ES-I3 (cell line): ENCODE measurements around the gene PNCK.
"Not testable (repeated sequence)": the region's sequence is repeated elsewhere in the genome, so short reads cannot be mapped to it uniquely, and the experiment has no call there.

Experiments used
- H3K36me3 ChIP-seq: 2 replicates; pipeline ENCODE4 v1.6.1; 2013; ENCODE audit warnings: mild to moderate bottlenecking, low read length, control low read depth, moderate library complexity; ENCODE audit not compliant: insufficient read depth
- H3K4me1 ChIP-seq: 2 replicates; pipeline ENCODE4 v1.6.1; 2013; ENCODE audit warnings: mild to moderate bottlenecking, control low read depth, low read length; ENCODE audit not compliant: insufficient read depth
- H3K9ac ChIP-seq: 2 replicates; pipeline ENCODE4 v1.6.1; 2013; ENCODE audit warnings: low read depth, mild to moderate bottlenecking, low read length, moderate library complexity
- H3K9me3 ChIP-seq: 2 replicates; pipeline ENCODE4 v1.6.1; 2013; ENCODE audit warnings: mild to moderate bottlenecking, low read length, moderate library complexity; ENCODE audit not compliant: control insufficient read depth, insufficient read depth

The PNCK gene

GRCh38 chrX:153703036-153703370, 29.4 kb upstream of the PNCK start:
- no peaks in the 10 kb centered on the region for H3K9me3 ChIP-seq
- peaks cover 2% of the 10 kb centered on the region; the same call in 1 of the 2 replicates for H3K4me1 ChIP-seq
- no peak overlapping the region for H3K9ac ChIP-seq
- H3K36me3 ChIP-seq = peaks cover 3% of the 10 kb centered on the region; the same call in 1 of the 2 replicates

- H3K36me3 ChIP-seq = peaks cover 3% of the 10 kb centered on the region; the same call in 1 of the 2 replicates
- H3K4me1 ChIP-seq = no peaks in the 10 kb centered on the region
- no peak overlapping the region for H3K9ac ChIP-seq
- H3K9me3 ChIP-seq = no peaks in the 10 kb centered on the region
Measured at GRCh38 chrX:153702336-153703035, 28.9 kb upstream of the PNCK start.

- H3K9me3 ChIP-seq = no peaks in the 10 kb centered on the region
- H3K36me3 ChIP-seq = peaks cover 3% of the 10 kb centered on the region; the same call in 1 of the 2 replicates
- H3K4me1 ChIP-seq = no peaks in the 10 kb centered on the region
- H3K9ac ChIP-seq = no peak overlapping the region
Measured at GRCh38 chrX:153701706-153702105, 28.1 kb upstream of the PNCK start.

- no peak overlapping the region for H3K9ac ChIP-seq
- no peaks in the 10 kb centered on the region for H3K4me1 ChIP-seq
- no peaks in the 10 kb centered on the region for H3K9me3 ChIP-seq
- peaks cover 3% of the 10 kb centered on the region; the same call in 1 of the 2 replicates for H3K36me3 ChIP-seq
Measured at GRCh38 chrX:153700967-153701366, 27.4 kb upstream of the PNCK start.

- no peaks in the 10 kb centered on the region for H3K9me3 ChIP-seq
- peaks cover 3% of the 10 kb centered on the region; the same call in 1 of the 2 replicates for H3K36me3 ChIP-seq
- no peaks in the 10 kb centered on the region for H3K4me1 ChIP-seq
- H3K9ac ChIP-seq = no peak overlapping the region
Measured at GRCh38 chrX:153700376-153700945, 26.8 kb upstream of the PNCK start.

GRCh38 chrX:153699784-153700371, 26.3 kb upstream of the PNCK start:
- not testable (repeated sequence) for H3K36me3 ChIP-seq, H3K4me1 ChIP-seq, H3K9ac ChIP-seq, H3K9me3 ChIP-seq

GRCh38 chrX:153699210-153699783, 25.7 kb upstream of the PNCK start:
- H3K36me3 ChIP-seq, H3K4me1 ChIP-seq, H3K9ac ChIP-seq, H3K9me3 ChIP-seq: not testable (repeated sequence)

GRCh38 chrX:153697924-153698865, 24.6 kb upstream of the PNCK start:
- Histone ChIP-seq H3K9me3 (no peaks in the 10 kb centered on the region), H3K9ac (no peak overlapping the region), H3K4me1 (no peaks in the 10 kb centered on the region), H3K36me3 (no peaks in the 10 kb centered on the region; the same call in 1 of the 2 replicates)

GRCh38 chrX:153696986-153697722, 23.5 kb upstream of the PNCK start:
- not testable (repeated sequence) for H3K9ac ChIP-seq, H3K36me3 ChIP-seq, H3K9me3 ChIP-seq, H3K4me1 ChIP-seq

GRCh38 chrX:153696538-153696937, 22.9 kb upstream of the PNCK start:
- H3K4me1 ChIP-seq, H3K9me3 ChIP-seq, H3K9ac ChIP-seq, H3K36me3 ChIP-seq: not testable (repeated sequence)

GRCh38 chrX:153696100-153696499, 22.5 kb upstream of the PNCK start:
- H3K36me3 ChIP-seq = no peaks in the 10 kb centered on the region; the same call in 1 of the 2 replicates
- no peaks in the 10 kb centered on the region for H3K4me1 ChIP-seq
- H3K9me3 ChIP-seq = no peaks in the 10 kb centered on the region
- no peak overlapping the region for H3K9ac ChIP-seq

GRCh38 chrX:153694687-153695270, 21.2 kb upstream of the PNCK start:
- Histone ChIP-seq H3K9ac (no peak overlapping the region), H3K4me1 (peaks cover 3% of the 10 kb centered on the region; the same call in 1 of the 2 replicates), H3K9me3 (no peaks in the 10 kb centered on the region), H3K36me3 (no peaks in the 10 kb centered on the region; the same call in 1 of the 2 replicates)

GRCh38 chrX:153694256-153694655, 20.6 kb upstream of the PNCK start:
- not testable (repeated sequence) for H3K4me1 ChIP-seq, H3K36me3 ChIP-seq, H3K9me3 ChIP-seq, H3K9ac ChIP-seq
